K562 treated with DMSO at 1 percent for 4 hours (cell line): Measurements from ENCODE around the gene WDR13. TPM values are rescaled to one million over a fixed set of nuclear protein-coding genes. Genes with fewer than 3 reads are reported as not detected.

ENCODE experiments used
- total RNA-seq: library from RNA; unstranded; fragments of 300-600 nt; gene quantifications from 2 replicates; pipeline ENCODE4 v1.2.3, GENCODE V29; 2022; ENCODE audit not compliant: insufficient read depth

The WDR13 gene
- total RNA-seq, result 73.3 and 106 TPM in 2 replicates

DNA sequence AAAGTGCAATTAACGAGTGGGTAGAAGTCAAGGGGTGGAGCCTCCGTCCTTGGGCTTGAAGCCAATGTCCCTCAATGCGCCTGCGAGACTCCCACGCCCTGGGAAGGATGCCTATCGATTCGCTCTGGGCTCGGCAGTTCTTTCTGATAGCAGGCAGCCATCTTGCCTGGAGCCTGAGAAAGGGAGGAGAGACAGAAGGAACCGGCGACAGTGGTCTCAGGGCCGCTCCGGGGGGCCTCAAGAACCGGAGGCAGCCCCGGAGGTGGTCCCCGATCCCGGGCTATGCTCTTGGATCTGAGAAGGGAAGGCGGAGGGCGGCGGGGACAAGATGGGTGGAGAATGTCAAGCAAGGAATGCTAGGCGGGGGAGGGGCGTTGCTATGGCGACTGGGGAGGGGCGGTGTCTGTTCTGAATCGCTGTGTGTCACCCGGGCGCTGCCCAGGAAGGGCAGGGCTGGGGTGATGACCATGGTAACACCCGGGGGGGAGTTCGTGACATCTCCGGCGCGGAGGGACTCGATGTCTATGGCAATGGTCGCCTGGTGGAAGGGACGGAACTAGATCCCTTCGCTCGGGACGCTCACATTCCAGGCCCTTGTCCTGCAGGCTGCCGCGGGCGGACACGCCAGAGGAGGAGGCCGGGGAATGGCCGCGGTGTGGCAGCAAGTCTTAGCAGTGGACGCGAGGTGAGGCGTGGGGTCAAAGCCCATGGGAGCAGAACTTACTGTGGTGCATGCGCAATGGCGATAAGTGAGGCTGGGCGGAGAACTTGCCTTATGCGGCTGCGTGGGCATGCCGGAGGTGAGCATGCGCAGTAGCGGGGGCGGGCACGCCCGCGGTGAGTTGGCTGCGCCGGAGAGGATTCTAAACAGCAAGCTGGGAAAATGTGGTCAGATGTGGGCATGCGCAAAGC, at the start of gene WDR13:
TSS of gene WDR13 (plus strand) at position 140 of the 912 bp plus-strand sequence. CDS start at position 645, 505 bp downstream.

DNA sequence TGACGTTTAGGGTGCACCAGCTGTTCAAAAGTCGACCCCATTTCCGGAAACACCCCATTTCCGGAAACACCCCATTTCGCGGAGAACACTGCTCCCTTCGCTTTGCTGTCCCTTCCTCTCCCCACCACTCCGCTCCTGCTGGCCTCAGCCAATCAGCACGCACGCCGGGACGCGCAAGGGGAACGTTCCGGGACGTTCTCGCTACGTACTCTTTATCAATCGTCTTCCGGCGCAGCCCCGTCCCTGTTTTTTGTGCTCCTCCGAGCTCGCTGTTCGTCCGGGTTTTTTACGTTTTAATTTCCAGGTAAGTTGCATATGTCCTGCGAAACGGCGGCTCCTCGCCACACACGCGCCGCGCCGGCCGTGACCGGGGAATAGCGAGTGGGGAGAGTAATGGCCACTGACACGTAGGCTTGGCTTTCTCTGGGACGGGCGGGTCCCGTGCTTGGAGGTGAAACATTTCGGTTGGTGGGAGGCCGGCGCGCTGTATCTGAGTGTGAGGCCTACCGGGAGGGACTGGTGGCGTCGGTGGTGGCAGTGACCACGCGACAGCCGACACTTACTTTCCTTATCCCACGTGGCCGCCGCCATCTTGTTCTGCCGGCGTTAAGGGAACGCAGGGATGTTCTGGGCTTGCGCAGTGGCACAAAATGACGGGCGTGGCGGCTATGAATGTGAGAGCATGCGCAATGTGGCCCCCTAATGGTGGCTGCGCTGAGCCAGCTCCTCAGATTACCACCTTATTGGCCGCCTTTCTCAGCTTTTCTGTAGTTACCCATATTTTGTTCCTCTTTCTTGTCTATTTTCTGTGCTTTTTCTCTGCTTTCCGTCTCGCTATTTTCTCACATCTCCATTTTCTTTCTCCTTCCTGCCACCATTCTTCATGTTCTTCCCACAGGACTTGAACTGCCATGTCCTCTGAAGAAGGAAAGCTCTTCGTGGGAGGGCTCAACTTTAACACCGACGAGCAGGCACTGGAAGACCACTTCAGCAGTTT, 22.7 kb upstream of the WDR13 start, which contains the start of gene RBM3:
TSS of gene RBM3 (plus strand) at position 215 of the 997 bp plus-strand sequence. CDS start at position 912, 697 bp downstream.

Other genes with a start within 250 kb of the WDR13 start
- gene SSX3, start 240.8 kb upstream of the WDR13 start, total RNA-seq, result 37.5 and 59.9 TPM in 2 replicates
- gene SSX4, start 214.0 kb upstream of the WDR13 start, total RNA-seq, result 8.4 and 12.7 TPM in 2 replicates
- 8.4 and 12.7 TPM in 2 replicates for gene SSX4B, start 185.5 kb upstream of the WDR13 start, total RNA-seq
- gene SLC38A5, start 127.2 kb upstream of the WDR13 start, total RNA-seq, result 61.8 and 67.2 TPM in 2 replicates
- gene FTSJ1, start 121.3 kb upstream of the WDR13 start, total RNA-seq, result 44.9 and 55.6 TPM in 2 replicates
- 9.8 and 11.3 TPM in 2 replicates for gene PORCN, start 88.5 kb upstream of the WDR13 start, total RNA-seq
- 194 and 203 TPM in 2 replicates for gene EBP, start 75.7 kb upstream of the WDR13 start, total RNA-seq
- 3.7 and 6.1 TPM in 2 replicates for gene TBC1D25, start 57.8 kb upstream of the WDR13 start, total RNA-seq
- gene RBM3, start 23.0 kb upstream of the WDR13 start, total RNA-seq, result 84.3 and 113 TPM in 2 replicates
- 15.4 and 17.8 TPM in 2 replicates for gene WAS, start 86.3 kb downstream of the WDR13 start, total RNA-seq
- gene SUV39H1, start 99.2 kb downstream of the WDR13 start, total RNA-seq, result 23.5 and 27.2 TPM in 2 replicates
- 4.4 TPM in 1 of 2 replicates, not detected in the other for gene GLOD5, start 164.3 kb downstream of the WDR13 start, total RNA-seq
- gene GATA1, start 189.1 kb downstream of the WDR13 start, total RNA-seq, result 165 and 191 TPM in 2 replicates
- 61.7 and 64.6 TPM in 2 replicates for gene HDAC6, start 204.6 kb downstream of the WDR13 start, total RNA-seq
- gene ERAS, start 229.0 kb downstream of the WDR13 start, total RNA-seq, result not detected in 2 replicates
- gene PCSK1N, start 238.1 kb downstream of the WDR13 start, total RNA-seq, result 2.7 TPM in 1 of 2 replicates, not detected in the other